ENCODE measurements around the gene KIF24. TPM values are rescaled to one million over a fixed set of nuclear protein-coding genes. Genes with fewer than 3 reads are reported as not detected.

Gene KIF24
- total RNA-seq (0.51 and 1.2 TPM in 2 replicates), polyA plus RNA-seq (0.94 and 2.4 TPM in 2 replicates), polyA minus RNA-seq (ENCODE audit: low replicate concordance) (1.5 and 6.3 TPM in 2 replicates)
- polyA plus RNA-seq (2012): 0.71 and 1.7 TPM in 2 replicates

- H3K79me2 ChIP-seq (ENCODE audit: control insufficient read depth, insufficient read depth, low read length): peaks cover 18% of the 10 kb centered on the region
Measured at GRCh38 chr9:34328987-34329832, at the start of gene KIF24, which contains the start of gene NUDT2. Gene KIF24 (minus strand): TSS chr9:34329268. CDS start chr9:34311346, 17,922 bp downstream. Gene NUDT2 (plus strand): TSS chr9:34329569. CDS start chr9:34339040, 9,471 bp downstream.

GRCh38 chr9:34378376-34379060 lies 49.5 kb upstream of the KIF24 start:
- no peaks in the 10 kb centered on the region for H3K79me2 ChIP-seq (ENCODE audit: control insufficient read depth, insufficient read depth, low read length)

More at GRCh38 chr9:34328987-34329832, at the start of gene KIF24, which contains the start of gene NUDT2:
- Histone ChIP-seq H3K27me3 (ENCODE audit: control insufficient read depth, insufficient read depth, low read length) (no peaks in the 10 kb centered on the region), H4K20me1 (ENCODE audit: control insufficient read depth, extremely low read depth, insufficient read depth, low read length) (no peaks in the 10 kb centered on the region), H3K36me3 (ENCODE audit: control insufficient read depth, insufficient read depth, low read length) (no peaks in the 10 kb centered on the region), H2AFZ (ENCODE audit: low read length) (peak within 1 kb of the TSS; percentile 96), H3K27ac (ENCODE audit: insufficient read depth, low read length) (peak within 1 kb of the TSS; percentile 98), H3K9ac (ENCODE audit: insufficient read depth, low read length) (peak within 1 kb of the TSS; percentile 90), H3K4me1 (ENCODE audit: control insufficient read depth, extremely low read depth, insufficient read depth, low read length) (peaks cover 9% of the 10 kb centered on the region), H3K9me3 (ENCODE audit: control insufficient read depth, insufficient read depth, low read depth, low read length) (no peaks in the 10 kb centered on the region), H3K4me2 (ENCODE audit: extremely low read depth, insufficient read depth, low read length) (peak within 1 kb of the TSS; percentile 98), H3K4me3 (replicated peaks in 1 of 4; ENCODE audit: control extremely low read depth in 1 of 4, insufficient read depth in 1 of 4, low read depth in 3 of 4, low read length in 4 of 4) (peak within 1 kb of the TSS; percentile 90 to 99 (median 96))
- DNase-seq (ENCODE audit: low read depth in 2 of 2): peak; percentile 100
- TF ChIP-seq CTCF (conservative IDR thresholded peaks at IDR 0.05 in 1 of 2, IDR thresholded peaks at IDR 0.05 in 1 of 2; ENCODE audit: low read depth in 1 of 2, low read length in 2 of 2): no peak
- TF ChIP-seq EZH2 (IDR thresholded peaks at IDR 0.05; ENCODE audit: low read length, missing control alignments): no peak

More at GRCh38 chr9:34378376-34379060, 49.5 kb upstream of the KIF24 start:
- H3K4me1 ChIP-seq (ENCODE audit: control insufficient read depth, extremely low read depth, insufficient read depth, low read length): peaks cover 3% of the 10 kb centered on the region
- no peaks in the 10 kb centered on the region for H4K20me1 ChIP-seq (ENCODE audit: control insufficient read depth, extremely low read depth, insufficient read depth, low read length)
- no peak for DNase-seq (ENCODE audit: low read depth in 2 of 2)
- no peak overlapping the region for H2AFZ ChIP-seq (ENCODE audit: low read length)
- no peak overlapping the region for H3K4me2 ChIP-seq (ENCODE audit: extremely low read depth, insufficient read depth, low read length)
- H3K36me3 ChIP-seq (ENCODE audit: control insufficient read depth, insufficient read depth, low read length): no peaks in the 10 kb centered on the region
- no peak overlapping the region for H3K9ac ChIP-seq (ENCODE audit: insufficient read depth, low read length)
- no peak overlapping the region for H3K27ac ChIP-seq (ENCODE audit: insufficient read depth, low read length)
- peaks cover 10% of the 10 kb centered on the region for H3K27me3 ChIP-seq (ENCODE audit: control insufficient read depth, insufficient read depth, low read length)
- no peaks in the 10 kb centered on the region for H3K9me3 ChIP-seq (ENCODE audit: control insufficient read depth, insufficient read depth, low read depth, low read length)
- no peak for TF ChIP-seq CTCF (conservative IDR thresholded peaks at IDR 0.05 in 1 of 2, IDR thresholded peaks at IDR 0.05 in 1 of 2; ENCODE audit: low read depth in 1 of 2, low read length in 2 of 2)
- no peak for TF ChIP-seq EZH2 (IDR thresholded peaks at IDR 0.05; ENCODE audit: low read length, missing control alignments)
- H3K4me3 ChIP-seq (replicated peaks in 1 of 4; ENCODE audit: control extremely low read depth in 1 of 4, insufficient read depth in 1 of 4, low read depth in 3 of 4, low read length in 4 of 4): no peak overlapping the region
